HEK293T (cell line): ENCODE results near the gene CACNB3.

Experiments
- CTCF ChIA-PET: fragments of 350-600 bp; formaldehyde crosslinking; extraction: SDS; loops from one replicate; lab custom pipeline; 2021; ENCODE audit warnings: antibody characterized with exemption, inconsistent platforms; lab: Yijun Ruan, JAX
- POLR2A ChIA-PET: fragments of 350-600 bp; formaldehyde crosslinking; extraction: SDS; loops from one replicate; lab custom pipeline; 2020; ENCODE audit warnings: antibody characterized with exemption, inconsistent platforms; lab: Yijun Ruan, JAX
- DNase-seq: peaks from one replicate; pipeline ENCODE4 v3.0.0; 2012; ENCODE audit warnings: mixed read lengths; ENCODE audit errors: extremely low spot score
- ARNT ChIP-seq: fragments of 450-650 bp; IDR thresholded peaks from 2 replicates; pipeline ENCODE4 v1.6.1; 2017; ENCODE audit warnings: mild to moderate bottlenecking
- BHLHE40 ChIP-seq: fragments of 450-650 bp; IDR thresholded peaks from 2 replicates; pipeline ENCODE4 v1.6.1; 2016; ENCODE audit warnings: mild to moderate bottlenecking, moderate library complexity, borderline replicate concordance
- CTBP1 ChIP-seq: fragments of 450-650 bp; IDR thresholded peaks from 2 replicates; pipeline ENCODE4 v1.6.1; 2016; ENCODE audit warnings: borderline replicate concordance
- ELF4 ChIP-seq: fragments of 450-650 bp; IDR thresholded peaks from 2 replicates; pipeline ENCODE4 v1.6.1; 2017; ENCODE audit warnings: antibody characterized with exemption
- FOXA1 ChIP-seq: fragments of 450-650 bp; IDR thresholded peaks from 2 replicates; pipeline ENCODE4 v1.6.1; 2016; ENCODE audit warnings: mild to moderate bottlenecking
- FOXK2 ChIP-seq: fragments of 450-650 bp; IDR thresholded peaks from 2 replicates; pipeline ENCODE4 v1.6.1; 2016; ENCODE audit warnings: mild to moderate bottlenecking
- FOXM1 ChIP-seq: fragments of 450-650 bp; IDR thresholded peaks from 2 replicates; pipeline ENCODE4 v1.6.1; 2017; ENCODE audit warnings: mild to moderate bottlenecking, borderline replicate concordance
- HDGF ChIP-seq: fragments of 450-650 bp; IDR thresholded peaks from 2 replicates; pipeline ENCODE4 v1.6.1; 2017; ENCODE audit warnings: antibody characterized with exemption, borderline replicate concordance
- L3MBTL2 ChIP-seq: fragments of 450-650 bp; conservative IDR thresholded peaks from 2 replicates; pipeline ENCODE4 v1.6.1; 2016; ENCODE audit warnings: mild to moderate bottlenecking
- LEF1 ChIP-seq: fragments of 450-650 bp; IDR thresholded peaks from 2 replicates; pipeline ENCODE4 v1.6.1; 2017; ENCODE audit warnings: mild to moderate bottlenecking, borderline replicate concordance
- NFRKB ChIP-seq: fragments of 450-650 bp; IDR thresholded peaks from 2 replicates; pipeline ENCODE4 v1.6.1; 2016; ENCODE audit warnings: mild to moderate bottlenecking, moderate library complexity
- PKNOX1 ChIP-seq: fragments of 450-650 bp; IDR thresholded peaks from 2 replicates; pipeline ENCODE4 v1.6.1; 2016
- SP1 ChIP-seq: fragments of 450-650 bp; IDR thresholded peaks from 2 replicates; pipeline ENCODE4 v1.6.1; 2017
- SUZ12 ChIP-seq: fragments of 450-650 bp; IDR thresholded peaks from 2 replicates; pipeline ENCODE4 v1.6.1; 2016; ENCODE audit warnings: mild to moderate bottlenecking
- TARDBP ChIP-seq: fragments of 450-650 bp; IDR thresholded peaks from 2 replicates; pipeline ENCODE4 v1.6.1; 2016
- ZNF384 ChIP-seq: fragments of 450-650 bp; IDR thresholded peaks from 2 replicates; pipeline ENCODE4 v1.6.1; 2016

Gene CACNB3

GRCh38 chr12:48816143-48816854 lies 2.0 kb upstream of the CACNB3 start:
- CTCF ChIA-PET, result interaction anchor here (1.3 to 1.8 kb wide), 2 partner anchors 11 to 227 kb away, joined by 4 to 10 read pairs; no protein-coding TSS in a partner anchor
- POLR2A ChIA-PET, result interaction anchor here (0.6 to 3.3 kb wide), 5 partner anchors 8 to 107 kb away, joined by 3 to 14 read pairs (median 3); no protein-coding TSS in a partner anchor
- TF ChIP-seq LEF1 (no peak), HDGF (no peak), SUZ12 (no peak), ZNF384 (no peak), PKNOX1 (no peak), ARNT (no peak), SP1 (no peak), FOXK2 (no peak), ELF4 (no peak), TARDBP (no peak), FOXM1 (no peak), FOXA1 (no peak), BHLHE40 (no peak), L3MBTL2 (no peak), CTBP1 (no peak), NFRKB (no peak)
- DNase-seq, result no peak

GRCh38 chr12:48818831-48819590 lies 715 bp downstream of the CACNB3 start:
- CTCF ChIA-PET, result interaction anchor here (0.7 kb wide), 1 partner anchor 24 kb away, joined by 3 read pairs; no protein-coding TSS in a partner anchor
- POLR2A ChIA-PET, result interaction anchor here (0.8 to 2.2 kb wide), 3 partner anchors 13 to 139 kb away, joined by 3 to 9 read pairs (median 3); partner anchors contain the start of genes ARF3 and DDX23
- DNase-seq, result no peak
- TF ChIP-seq SP1, result no peak
- TF ChIP-seq FOXK2, result no peak

GRCh38 chr12:48819986-48820725 lies 1.9 kb downstream of the CACNB3 start:
- POLR2A ChIA-PET, result interaction anchor here (0.8 to 2.2 kb wide), 4 partner anchors 9 to 137 kb away, joined by 3 to 9 read pairs (median 4); partner anchors contain the start of genes ARF3 and DDX23
- TF ChIP-seq FOXK2 (no peak), L3MBTL2 (no peak), PKNOX1 (no peak), HDGF (no peak), LEF1 (no peak), BHLHE40 (no peak), ZNF384 (no peak), FOXA1 (no peak), SUZ12 (no peak), TARDBP (no peak), NFRKB (no peak)

GRCh38 chr12:48822139-48822538 lies 3.8 kb downstream of the CACNB3 start:
- CTCF ChIA-PET, result no interaction called here
- no peak for DNase-seq

More at GRCh38 chr12:48819986-48820725, 1.9 kb downstream of the CACNB3 start:
- CTCF ChIA-PET, result no interaction called here
- no peak for DNase-seq

More at GRCh38 chr12:48822139-48822538, 3.8 kb downstream of the CACNB3 start:
- TF ChIP-seq SUZ12 (no peak), SP1 (no peak), TARDBP (no peak), PKNOX1 (no peak), CTBP1 (no peak), LEF1 (no peak), HDGF (no peak), BHLHE40 (no peak), NFRKB (no peak), ELF4 (no peak), ZNF384 (no peak)
- POLR2A ChIA-PET, result interaction anchor here (1.5 kb wide), 1 partner anchor 30 kb away, joined by 3 read pairs; the partner anchor contains the start of gene DDX23
